GM18520 (cell line): ENCODE measurements around the gene MFF.

Experiments
- ATAC-seq: cut with Tn5 transposase; IDR thresholded peaks from one replicate; pipeline ENCODE4 v1.9.1; 2021; ENCODE audit not compliant: unreplicated experiment

The MFF gene

GRCh38 chr2:227404585-227405271, 79.7 kb downstream of the MFF start:
- no peak for ATAC-seq

- ATAC-seq = no peak
Observed at GRCh38 chr2:227406177-227407031, 81.4 kb downstream of the MFF start.
